Globus pallidus (tissue), 1 donor: ENCODE measurements around the gene AP1AR.

Experiments
- DNase-seq: peaks from one replicate; pipeline ENCODE4 v3.0.0-alpha.2; 2015; ENCODE audit warnings: low spot score

AP1AR gene

GRCh38 chr4:112222219-112222955 lies 9.2 kb upstream of the AP1AR start:
- DNase-seq = no peak

GRCh38 chr4:112225157-112225556 lies 6.4 kb upstream of the AP1AR start:
- no peak for DNase-seq

- peak; percentile 97 for DNase-seq
These were observed 458 bp upstream of the AP1AR start for GRCh38 chr4:112230879-112231778.

GRCh38 chr4:112234952-112235609 lies 3.5 kb downstream of the AP1AR start:
- DNase-seq = peak; percentile 75

GRCh38 chr4:112236040-112236439 lies 4.5 kb downstream of the AP1AR start:
- no peak for DNase-seq

- no peak for DNase-seq
These were observed 7.2 kb downstream of the AP1AR start for GRCh38 chr4:112238833-112239232.

- no peak for DNase-seq
These were observed 13.8 kb downstream of the AP1AR start for GRCh38 chr4:112245383-112245782.

- no peak for DNase-seq
These were observed 15.4 kb downstream of the AP1AR start for GRCh38 chr4:112247021-112247420.

GRCh38 chr4:112251019-112251643 lies 19.5 kb downstream of the AP1AR start:
- DNase-seq = no peak

GRCh38 chr4:112252234-112252633 lies 20.6 kb downstream of the AP1AR start:
- no peak for DNase-seq

GRCh38 chr4:112253382-112254000 lies 21.9 kb downstream of the AP1AR start:
- DNase-seq = no peak

GRCh38 chr4:112257098-112257497 lies 25.5 kb downstream of the AP1AR start:
- no peak for DNase-seq

- DNase-seq = peak; percentile 9
These were observed 35.2 kb downstream of the AP1AR start for GRCh38 chr4:112266823-112267222.

- no peak for DNase-seq
These were observed 38.5 kb downstream of the AP1AR start for GRCh38 chr4:112270051-112270450.

GRCh38 chr4:112270640-112271421 lies 39.2 kb downstream of the AP1AR start:
- DNase-seq = no peak

- no peak for DNase-seq
These were observed 40.7 kb downstream of the AP1AR start for GRCh38 chr4:112272292-112272691.

GRCh38 chr4:112274959-112275358 lies 43.4 kb downstream of the AP1AR start:
- no peak for DNase-seq

- DNase-seq = no peak
These were observed 44.5 kb downstream of the AP1AR start for GRCh38 chr4:112276113-112276512.

- DNase-seq = no peak
These were observed 45.6 kb downstream of the AP1AR start for GRCh38 chr4:112277220-112277619.

- no peak for DNase-seq
These were observed 46.3 kb downstream of the AP1AR start for GRCh38 chr4:112277705-112278448.
